Body of pancreas (tissue), 4 donors: ENCODE measurements around the gene UQCRC1. TPM values are rescaled to one million over a fixed set of nuclear protein-coding genes. Genes with fewer than 3 reads are reported as not detected.

Experiments used
- ATAC-seq: fragments of 150-250 bp; one replicate; pipeline ENCODE4 v1.9.1; 2016
- DNase-seq, 4 donors: peaks; one replicate each; pipeline ENCODE4 v3.0.0-alpha.2; 2019
- H3K27ac ChIP-seq, 4 donors: fragments of 200-600 bp; sonication (generic); 1 replicate in 3 of 4; 2 replicates in 1 of 4; pipeline versions ENCODE4 v1.5.1 to v1.6.1; 2016 to 2019; ENCODE audit warnings: mild to moderate bottlenecking in 1 of 4, mixed read lengths in 1 of 4, moderate library complexity in 1 of 4
- H3K27me3 ChIP-seq, 2 donors: fragments of 200-600 bp; sonication (generic); one replicate each; pipeline ENCODE4 v1.6.0; 2016; ENCODE audit warnings: mild to moderate bottlenecking in 1 of 2
- H3K36me3 ChIP-seq, 2 donors: fragments of 200-600 bp; sonication (generic); replicated peaks in 1 of 2; 2 replicates each; pipeline ENCODE4 v1.5.1; 2016; ENCODE audit warnings: low read depth in 2 of 2; ENCODE audit not compliant: insufficient read depth in 1 of 2
- H3K4me1 ChIP-seq: fragments of 200-600 bp; sonication (generic); one replicate; pipeline ENCODE4 v1.6.0; 2016
- H3K4me3 ChIP-seq, 2 donors: fragments of 200-600 bp; sonication (generic); 1 replicate in 1 of 2; 2 replicates in 1 of 2; pipeline ENCODE4 v1.5.1; 2016 to 2019
- H3K9me3 ChIP-seq, 3 donors: fragments of 200-600 bp; sonication (generic); 1 replicate in 2 of 3; 2 replicates in 1 of 3; pipeline ENCODE4 v1.5.1; 2016
- CTCF ChIP-seq, 7 experiments: fragments of 450-650 bp in 4 of 7; fragments of 200-600 bp in 3 of 7; sonication (generic) in 3 of 7; IDR thresholded peaks; one replicate each; pipeline ENCODE4 v1.5.1; 2016 to 2019; ENCODE audit warnings: antibody characterized with exemption in 7 of 7
- POLR2A ChIP-seq, 3 donors: fragments of 450-650 bp; IDR thresholded peaks; one replicate each; pipeline ENCODE4 v1.6.1; 2016; ENCODE audit warnings: antibody characterized with exemption in 3 of 3, mild to moderate bottlenecking in 2 of 3
- WGBS, 2 donors: methylation state at CpG; one replicate each; pipeline ENCODE4 v1.1.5; 2017; 5-methylcytosine and 5-hydroxymethylcytosine counted together
- intact Hi-C: fragments of 100-400 bp; cut with DNase I; formaldehyde crosslinking; loops from one replicate; pipeline ENCODE4 v1.15.1; 2023
- total RNA-seq, 2 donors: library from RNA; depleted of rRNA; stranded (reverse); fragments of >200 nt; gene quantifications; one replicate each; pipeline ENCODE4 v1.1.0, GENCODE V29; 2016

UQCRC1 gene
- total RNA-seq, 2 donors from 2014 or later = 92.9 to 161 TPM

GRCh38 chr3:48628277-48629017 is 19.0 kb upstream of the UQCRC1 start:
- no peak for DNase-seq
- no peaks in the 10 kb centered on the region for H3K27me3 ChIP-seq
- no peaks in the 10 kb centered on the region for H3K9me3 ChIP-seq
- no peak for ATAC-seq
- intact Hi-C loops = no loop called here
- H3K27ac ChIP-seq = no peak overlapping the region
- TF ChIP-seq POLR2A (IDR thresholded peaks at IDR 0.05) (no peak), CTCF (IDR thresholded peaks at IDR 0.05) (no peak)
- H3K36me3 ChIP-seq = peaks cover 0 to 2% of the 10 kb centered on the region in 2 donors
- H3K4me1 ChIP-seq = no peaks in the 10 kb centered on the region
- WGBS, 2 donors = 82 to 86% methylated on average over 13 of the region's 13 CpGs
- no peak overlapping the region for H3K4me3 ChIP-seq

GRCh38 chr3:48625600-48625999 is 16.2 kb upstream of the UQCRC1 start:
- DNase-seq = no peak
- Histone ChIP-seq H3K4me1 (no peaks in the 10 kb centered on the region), H3K9me3 (no peaks in the 10 kb centered on the region), H3K4me3 (no peak overlapping the region), H3K36me3 (peaks cover 0 to 2% of the 10 kb centered on the region in 2 donors), H3K27ac (no peak overlapping the region), H3K27me3 (no peaks in the 10 kb centered on the region)
- intact Hi-C loops = no loop called here
- TF ChIP-seq POLR2A (IDR thresholded peaks at IDR 0.05) (no peak), CTCF (IDR thresholded peaks at IDR 0.05) (no peak)
- WGBS, 2 donors = 94 to 96% methylated on average over 5 to 6 of the region's 6 CpGs
- no peak for ATAC-seq

- peaks cover 0 to 2% of the 10 kb centered on the region in 2 donors for H3K36me3 ChIP-seq
- no peaks in the 10 kb centered on the region for H3K9me3 ChIP-seq
- H3K4me1 ChIP-seq = peaks cover 6% of the 10 kb centered on the region
- ATAC-seq (no peak), DNase-seq (no peak)
- intact Hi-C loops = no loop called here
- H3K27ac ChIP-seq = no peak overlapping the region
- H3K27me3 ChIP-seq = no peaks in the 10 kb centered on the region
- 83 to 94% methylated on average over 6 to 10 of the region's 10 CpGs for WGBS, 2 donors
- H3K4me3 ChIP-seq = no peak overlapping the region
- TF ChIP-seq CTCF (IDR thresholded peaks at IDR 0.05) (no peak), POLR2A (IDR thresholded peaks at IDR 0.05) (no peak)
Measured at GRCh38 chr3:48624767-48625166, 15.3 kb upstream of the UQCRC1 start.

- peaks cover 0 to 2% of the 10 kb centered on the region in 2 donors for H3K36me3 ChIP-seq
- no peak for TF ChIP-seq CTCF (IDR thresholded peaks at IDR 0.05)
- no peak for TF ChIP-seq POLR2A (IDR thresholded peaks at IDR 0.05)
- H3K4me3 ChIP-seq = no peak overlapping the region
- WGBS, 2 donors = 74% methylated on average over 6 of the region's 6 CpGs
- DNase-seq (no peak), ATAC-seq (no peak)
- peaks cover 13% of the 10 kb centered on the region for H3K4me1 ChIP-seq
- intact Hi-C loops = no loop called here
- no peaks in the 10 kb centered on the region for H3K9me3 ChIP-seq
- no peaks in the 10 kb centered on the region for H3K27me3 ChIP-seq
- no peak overlapping the region for H3K27ac ChIP-seq
Measured at GRCh38 chr3:48623851-48624547, 14.6 kb upstream of the UQCRC1 start.
